Psoas muscle (tissue), 8 donors: ENCODE data around the gene SEMA4D. TPM values are rescaled to one million over a fixed set of nuclear protein-coding genes. Genes with fewer than 3 reads are reported as not detected.

Source experiments
- ATAC-seq, 4 donors: fragments of 200-7000 bp; cut with Tn5 transposase; one replicate each; pipeline ENCODE4 v1.9.1; 2020; ENCODE audit warnings: moderate library complexity in 3 of 4, mild to moderate bottlenecking in 2 of 4
- DNase-seq, 2 donors: peaks; one replicate each; pipeline ENCODE4 v3.0.0-alpha.2; 2020
- H3K27ac ChIP-seq: fragments of 200-600 bp; one replicate; pipeline ENCODE4 v1.8.0; 2022
- H3K27me3 ChIP-seq, 3 donors: fragments of 200-600 bp in 1 of 3; one replicate each; pipeline versions ENCODE4 v1.6.1 to v1.8.0; 2013 to 2022; ENCODE audit warnings: low read length in 2 of 3, mild to moderate bottlenecking in 2 of 3, moderate library complexity in 1 of 3; ENCODE audit not compliant: insufficient read depth in 3 of 3
- H3K36me3 ChIP-seq, 2 donors: fragments of 200-600 bp in 1 of 2; one replicate each; pipeline versions ENCODE4 v1.6.1 to v1.8.0; 2013 to 2022; ENCODE audit warnings: low read depth in 1 of 2, mild to moderate bottlenecking in 1 of 2, moderate library complexity in 1 of 2; ENCODE audit not compliant: insufficient read depth in 1 of 2
- H3K4me1 ChIP-seq: fragments of 200-600 bp; one replicate; pipeline ENCODE4 v1.8.0; 2022
- H3K4me3 ChIP-seq: fragments of 200-600 bp; one replicate; pipeline ENCODE4 v1.8.0; 2022; ENCODE audit warnings: mild to moderate bottlenecking
- H3K9me3 ChIP-seq: fragments of 200-600 bp; one replicate; pipeline ENCODE4 v1.8.0; 2022
- CTCF ChIP-seq: fragments of 200-600 bp; IDR thresholded peaks from one replicate; pipeline ENCODE4 v1.8.0; 2022; ENCODE audit warnings: antibody characterized with exemption
- WGBS, 3 donors: extraction: QIAGEN DNeasy Blood & Tissue Kit; methylation state at CpG; one replicate each; pipeline versions ENCODE4 v1.1.6 to v1.1.7; 2013; 5-methylcytosine and 5-hydroxymethylcytosine counted together
- intact Hi-C, 2 donors: fragments of 100-400 bp; cut with DNase I; formaldehyde crosslinking; loops; one replicate each; pipeline versions ENCODE4 v1.11.0 to v1.14.2; 2022
- polyA plus RNA-seq, 3 donors: library from polyadenylated mRNA; stranded (reverse); fragments of 200-250 nt; gene quantifications; one replicate each; pipeline ENCODE4 v1.2.3, GENCODE V29; 2013
- total RNA-seq, 4 donors: library from RNA; stranded (reverse); fragmentation: NEBNext Ultra II Directional in 2 of 4; extraction: Animal tissue kit (Norgen Biotek cat#: 25700) in 2 of 4; gene quantifications; one replicate each; pipeline versions ENCODE4 v1.2.1 to v1.2.4, GENCODE V29; 2021 to 2023
- donor health status: healthy with polysubstance abuse.
- donor health status: DM: no; HTN: no; CAD: no; lungs with moderate emphysema.
- donor health status: Bipolar disorder and iron deficiency.
- donor health status: healthy.
- donor health status: DM: yes; HTN: yes; CAD: no.
- donor health status: DM: no; HTN: no; CAD: no.
- donor health status: DM: no; HTN: no; CAD: no.
- donor health status: DM: yes; HTN: yes; CAD: no.

SEMA4D gene
- total and polyA plus RNA-seq, 7 donors, result 9.3 to 111 (median 32.1) TPM

DNA sequence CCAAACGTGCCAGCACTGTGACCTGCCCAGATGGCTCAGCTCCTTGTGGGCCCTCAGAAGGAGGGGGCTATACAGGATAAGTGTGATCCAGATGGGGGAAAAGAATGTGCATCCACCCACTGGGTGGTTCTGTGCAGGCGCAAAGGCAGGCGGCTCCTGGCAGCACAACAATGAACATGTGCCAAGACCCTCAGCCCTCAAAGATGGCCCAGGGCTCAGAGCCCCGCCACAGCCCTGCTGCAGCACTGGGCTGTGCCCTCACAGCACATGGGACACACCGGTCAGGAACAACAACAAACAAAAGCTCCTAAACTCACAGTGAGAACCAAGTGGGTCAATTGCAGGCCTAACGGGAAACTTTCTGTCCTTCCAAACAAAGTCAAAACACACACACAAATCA, 4.7 kb downstream of the SEMA4D start:
- ATAC-seq, result no peak
- WGBS, 3 donors, result 38 to 67% (median 57%) methylated on average over 6 of the region's 6 CpGs

GRCh38 chr9:89492586-89492985, 5.3 kb downstream of the SEMA4D start:
- H3K4me3 ChIP-seq, result no peak overlapping the region
- no peaks in the 10 kb centered on the region for H3K9me3 ChIP-seq
- intact Hi-C loops, result no loop called here
- 95 to 97% (median 95%) methylated on average over 9 of the region's 9 CpGs for WGBS, 3 donors
- H3K36me3 ChIP-seq, result no peaks in the 10 kb centered on the region
- no peaks in the 10 kb centered on the region for H3K27me3 ChIP-seq
- no peak overlapping the region for H3K27ac ChIP-seq
- TF ChIP-seq CTCF, result no peak
- no peak for DNase-seq
- no peak for ATAC-seq
- H3K4me1 ChIP-seq, result peaks cover 44% of the 10 kb centered on the region

More for the DNA sequence above, 4.7 kb downstream of the SEMA4D start:
- Histone ChIP-seq H3K27me3 (no peaks in the 10 kb centered on the region), H3K9me3 (no peaks in the 10 kb centered on the region), H3K36me3 (no peaks in the 10 kb centered on the region), H3K4me1 (peaks cover 41% of the 10 kb centered on the region), H3K27ac (no peak overlapping the region), H3K4me3 (no peak overlapping the region)
- intact Hi-C loops, result no loop called here
- TF ChIP-seq CTCF, result no peak
- no peak for DNase-seq

GRCh38 chr9:89491694-89492093, 6.2 kb downstream of the SEMA4D start:
- DNase-seq, result no peak
- no peak for TF ChIP-seq CTCF
- Histone ChIP-seq H3K9me3 (no peaks in the 10 kb centered on the region), H3K36me3 (no peaks in the 10 kb centered on the region), H3K27me3 (no peaks in the 10 kb centered on the region), H3K4me3 (no peak overlapping the region), H3K4me1 (peaks cover 46% of the 10 kb centered on the region), H3K27ac (peak overlapping the region; percentile 36)
- intact Hi-C loops, result no loop called here
- 92 to 95% (median 92%) methylated on average over 9 of the region's 9 CpGs for WGBS, 3 donors
- ATAC-seq, result no peak

GRCh38 chr9:89489548-89490530, 8.1 kb downstream of the SEMA4D start:
- DNase-seq (no peak), ATAC-seq (peak; percentile 66 to 79 (median 72))
- Histone ChIP-seq H3K4me1 (peaks cover 39% of the 10 kb centered on the region), H3K27me3 (no peaks in the 10 kb centered on the region), H3K4me3 (peak overlapping the region; percentile 10), H3K36me3 (no peaks in the 10 kb centered on the region), H3K9me3 (no peaks in the 10 kb centered on the region), H3K27ac (peak overlapping the region; percentile 94)
- WGBS, 3 donors, result 55 to 68% (median 60%) methylated on average over 13 of the region's 13 CpGs
- intact Hi-C loops, result loop anchor here in 1 of 2 donors (10.0 kb wide), 1 partner anchor 55 kb away; no protein-coding TSS in a partner anchor
- TF ChIP-seq CTCF, result no peak
